Hematopoietic multipotent progenitor cell treated with erythropoietin and hydrocortisone succinate and interleukin-3 and kit ligand, for 15 days (in vitro differentiated cells): Measurements from ENCODE around the gene HCFC1R1.
"Not testable (repeated sequence)": the region's sequence is repeated elsewhere in the genome, so short reads cannot be mapped to it uniquely, and the experiment has no call there.

Source experiments
- DNase-seq: peaks from one replicate; pipeline ENCODE4 v3.0.0-alpha.2; 2015; ENCODE audit warnings: low spot score

HCFC1R1 gene

DNA sequence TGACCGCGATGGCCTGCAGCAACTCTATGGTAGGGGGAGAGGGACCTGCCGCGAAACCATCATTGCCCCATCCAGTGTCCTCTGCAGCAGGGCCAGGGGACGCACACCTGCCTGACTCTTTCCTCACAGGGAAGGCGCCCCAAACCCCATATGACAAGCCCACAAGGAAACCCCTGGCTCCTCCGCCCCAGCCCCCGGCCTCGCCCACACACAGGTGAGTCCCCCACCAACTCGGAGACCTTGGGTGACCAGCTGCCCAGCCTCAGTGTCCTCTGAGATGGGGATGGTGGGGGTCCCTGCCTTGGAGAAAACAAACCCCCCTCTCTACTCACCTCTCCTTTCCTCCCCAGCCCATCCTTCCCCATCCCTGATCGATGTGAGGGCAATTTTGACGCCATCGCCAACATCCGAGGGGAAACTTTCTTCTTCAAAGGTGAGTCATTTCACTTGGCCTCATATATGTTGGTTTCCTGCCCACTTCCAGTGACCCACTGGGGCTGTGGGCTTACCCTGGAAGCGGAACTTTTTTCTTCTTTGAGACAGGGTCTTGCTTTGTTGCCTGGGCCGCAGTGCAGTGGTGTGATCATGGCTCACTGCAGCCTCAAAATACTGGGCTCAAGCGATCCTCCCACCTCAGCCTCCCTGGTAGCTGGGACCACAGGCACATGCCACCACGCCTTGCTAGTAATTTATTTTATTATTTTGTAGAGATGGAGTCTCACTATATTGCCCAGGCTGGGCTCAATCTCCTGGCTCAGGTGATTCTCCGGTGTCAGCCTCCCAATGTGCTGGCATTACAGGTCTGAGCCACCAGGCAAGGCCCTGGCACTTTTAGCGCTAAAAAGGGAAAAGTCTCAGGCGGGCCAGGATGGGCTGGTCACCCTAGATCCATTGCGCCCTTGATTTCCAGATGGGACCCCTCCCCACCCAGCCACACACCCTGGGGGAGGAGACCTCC, 33.7 kb upstream of the HCFC1R1 start:
- no peak for DNase-seq

DNA sequence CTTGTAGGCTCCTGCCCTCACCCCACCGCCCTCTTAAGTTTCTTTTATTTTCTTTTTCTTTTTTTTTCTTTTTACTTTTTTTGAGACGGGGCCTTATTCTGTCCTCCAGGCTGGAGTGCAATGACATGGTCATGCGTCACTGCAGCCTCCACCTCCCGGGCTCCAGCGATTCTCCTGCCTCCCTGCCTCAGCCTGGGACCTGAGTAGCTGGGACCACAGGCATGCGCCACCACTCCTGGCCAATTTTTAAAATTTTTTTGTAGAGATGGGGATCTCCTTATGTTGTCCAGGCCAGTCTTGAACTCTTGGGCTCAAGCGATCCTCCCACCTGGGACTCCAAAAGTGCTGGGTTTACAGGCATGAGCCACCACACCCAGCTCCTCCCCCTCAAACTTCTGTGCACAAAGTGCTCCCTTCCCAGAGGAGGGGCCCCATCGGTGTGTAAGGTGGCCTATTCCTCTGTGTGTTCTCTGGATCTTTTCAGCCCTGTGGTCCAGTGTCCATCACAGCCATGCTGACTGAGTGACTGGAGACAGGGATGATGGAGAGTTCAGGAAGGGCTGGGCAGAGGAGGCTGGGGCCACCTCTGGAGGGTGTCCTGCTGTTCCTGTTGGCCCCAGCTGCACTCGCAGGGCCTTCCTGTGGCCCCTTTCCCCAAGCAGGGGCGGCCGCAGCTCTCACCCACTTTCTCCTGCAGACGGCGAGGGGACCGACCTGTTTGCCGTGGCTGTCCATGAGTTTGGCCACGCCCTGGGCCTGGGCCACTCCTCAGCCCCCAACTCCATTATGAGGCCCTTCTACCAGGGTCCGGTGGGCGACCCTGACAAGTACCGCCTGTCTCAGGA, 32.8 kb upstream of the HCFC1R1 start:
- DNase-seq: no peak

DNA sequence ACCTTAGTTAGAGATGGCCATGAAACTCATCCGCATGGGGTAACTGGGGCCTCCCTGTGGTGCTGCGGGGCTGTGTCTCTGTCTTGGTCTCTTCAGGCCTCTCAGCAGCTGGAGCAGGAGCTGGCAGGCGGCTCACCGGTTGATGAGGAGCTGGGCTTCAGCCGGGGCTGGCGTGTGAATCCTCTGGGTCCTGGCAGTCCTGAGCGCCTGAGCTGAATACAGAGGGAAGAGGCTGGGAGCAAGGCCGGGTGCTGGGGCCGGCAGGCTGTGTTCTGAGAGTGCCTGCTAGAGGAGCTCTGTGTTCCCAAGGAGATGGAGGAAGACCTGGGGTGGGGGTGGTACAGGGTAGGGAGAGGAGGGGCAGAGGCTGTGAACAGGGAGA, 32.0 kb upstream of the HCFC1R1 start:
- DNase-seq: not testable (repeated sequence)

DNA sequence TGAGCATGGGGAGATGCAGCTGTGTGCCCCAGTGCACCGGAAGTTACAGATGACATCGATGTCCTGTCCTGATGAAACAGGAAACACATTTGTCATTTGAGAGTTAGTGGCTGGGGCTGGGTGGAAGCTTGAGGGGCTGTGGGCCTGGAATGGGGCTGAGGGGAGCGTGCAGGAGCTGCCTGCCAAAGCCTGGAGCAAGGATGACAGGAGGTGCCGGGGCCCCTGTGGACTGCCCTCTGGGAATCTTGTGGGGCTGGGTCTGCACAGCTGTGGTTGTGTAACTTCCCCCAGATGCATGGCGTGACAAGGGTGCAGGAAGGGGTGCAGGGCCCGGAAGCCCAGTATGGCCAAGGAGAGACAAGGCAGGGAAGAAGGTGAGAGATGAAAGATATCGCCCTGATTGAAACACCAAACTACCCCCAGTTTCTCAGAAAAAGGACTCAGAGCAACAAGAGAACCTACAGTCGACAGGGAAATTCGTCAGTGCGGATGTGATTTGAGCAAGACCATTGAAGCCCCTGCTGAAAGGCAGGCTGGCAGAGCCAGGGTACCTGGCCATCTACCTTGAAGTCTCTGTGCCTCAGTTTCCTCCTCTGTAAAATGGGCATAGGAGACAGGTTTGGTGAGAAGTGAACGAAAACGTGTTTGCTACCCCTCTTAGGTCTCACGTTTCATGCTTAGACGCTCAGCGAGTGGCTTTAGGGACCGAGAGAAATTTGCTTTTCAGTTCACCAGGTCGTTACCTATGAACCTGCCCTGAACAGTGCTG, 31.4 kb upstream of the HCFC1R1 start:
- no peak for DNase-seq

DNA sequence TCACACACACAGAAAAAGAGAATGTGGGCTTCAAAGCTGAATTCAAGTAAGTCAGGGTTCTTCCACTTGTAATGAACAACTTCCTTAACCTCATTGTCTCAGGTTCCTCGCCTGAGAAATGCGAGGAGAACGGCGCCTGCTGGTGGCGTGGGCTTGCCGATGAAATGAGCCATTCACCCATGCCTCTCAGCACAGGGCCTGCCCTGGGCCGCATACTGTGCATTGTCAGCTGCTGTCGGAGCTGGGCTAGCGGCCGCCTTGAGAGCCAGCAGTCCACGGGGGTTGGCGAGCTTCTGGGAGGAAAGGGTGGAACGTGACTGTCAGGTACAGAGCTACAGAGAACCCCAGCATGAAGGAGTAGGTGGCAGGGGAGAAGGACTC, 29.6 kb upstream of the HCFC1R1 start:
- not testable (repeated sequence) for DNase-seq

DNA sequence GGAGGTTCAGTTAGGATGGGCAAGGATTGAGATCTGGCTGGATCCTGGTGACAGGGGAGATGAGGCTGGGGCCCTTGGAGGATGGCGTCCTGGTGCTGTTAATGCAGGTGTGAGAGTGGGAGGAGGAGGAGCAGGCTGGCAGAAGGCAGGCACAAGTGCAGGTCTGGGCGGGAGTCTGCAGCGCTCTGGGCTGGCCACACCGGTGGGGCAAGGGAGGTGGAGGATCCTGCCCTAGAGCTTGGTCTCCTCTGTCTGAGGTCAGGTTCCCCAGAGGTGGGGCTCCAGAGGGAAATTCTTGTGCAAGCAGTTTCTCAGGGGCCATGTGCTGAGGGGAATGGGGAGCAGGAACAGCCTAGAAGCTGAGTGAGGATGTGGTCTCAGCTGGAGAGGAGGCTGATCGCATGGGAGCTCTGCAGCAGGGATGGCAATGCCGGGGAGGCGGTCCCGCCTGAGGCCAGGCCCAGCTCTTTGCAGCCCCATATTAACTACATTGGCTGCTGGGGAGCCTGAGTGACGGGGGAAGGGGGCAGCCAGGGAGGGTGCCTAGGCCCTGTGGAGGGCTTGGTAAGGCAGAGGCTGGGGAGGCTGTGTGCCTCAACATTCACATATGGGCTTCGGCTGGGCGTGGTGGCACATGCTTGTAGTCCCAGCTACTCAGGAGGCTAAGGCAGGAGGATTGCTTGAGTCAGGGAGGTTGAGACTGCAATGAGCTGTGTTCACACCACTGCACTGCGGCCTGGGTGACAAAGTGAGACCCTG, 29.0 kb upstream of the HCFC1R1 start:
- not testable (repeated sequence) for DNase-seq

DNA sequence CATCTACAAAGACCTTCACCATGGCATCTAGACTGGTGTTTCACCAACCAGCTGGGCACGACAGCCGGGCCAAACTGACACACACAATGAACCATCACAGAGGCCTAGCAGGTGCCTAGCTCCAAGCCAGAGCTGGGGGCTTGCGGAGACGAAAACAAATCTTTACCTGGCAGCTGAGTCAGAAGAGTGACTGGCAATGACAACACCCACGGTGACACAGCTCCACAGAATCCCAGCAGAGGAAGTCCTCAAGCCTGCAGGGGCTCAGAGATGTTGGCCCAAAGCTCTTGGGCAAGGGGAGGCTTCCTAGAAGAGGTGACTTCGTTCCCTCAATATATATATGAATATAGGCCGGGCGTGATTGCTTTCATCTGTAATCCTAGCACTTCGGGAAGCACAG, 27.8 kb upstream of the HCFC1R1 start:
- no peak for DNase-seq

DNA sequence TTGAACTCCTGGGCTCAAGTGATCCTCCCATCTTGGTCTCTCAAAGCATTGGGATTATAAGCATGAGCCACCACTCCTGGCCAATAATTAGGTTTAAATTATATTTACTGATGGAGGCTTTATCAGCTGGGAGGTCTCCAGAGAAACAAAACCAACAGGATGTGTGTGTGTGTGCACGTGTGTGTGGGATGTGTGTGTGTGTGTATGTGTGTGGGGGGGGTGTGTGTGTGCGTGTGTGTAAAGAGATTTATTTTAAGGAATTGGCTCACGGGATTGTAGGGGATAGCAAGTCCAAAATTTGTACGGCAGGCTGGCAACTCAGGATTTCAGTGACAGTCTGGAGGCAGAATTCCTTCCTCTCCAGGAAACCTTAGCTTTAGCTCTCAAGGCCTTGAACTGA, 27.3 kb upstream of the HCFC1R1 start:
- no peak for DNase-seq

DNA sequence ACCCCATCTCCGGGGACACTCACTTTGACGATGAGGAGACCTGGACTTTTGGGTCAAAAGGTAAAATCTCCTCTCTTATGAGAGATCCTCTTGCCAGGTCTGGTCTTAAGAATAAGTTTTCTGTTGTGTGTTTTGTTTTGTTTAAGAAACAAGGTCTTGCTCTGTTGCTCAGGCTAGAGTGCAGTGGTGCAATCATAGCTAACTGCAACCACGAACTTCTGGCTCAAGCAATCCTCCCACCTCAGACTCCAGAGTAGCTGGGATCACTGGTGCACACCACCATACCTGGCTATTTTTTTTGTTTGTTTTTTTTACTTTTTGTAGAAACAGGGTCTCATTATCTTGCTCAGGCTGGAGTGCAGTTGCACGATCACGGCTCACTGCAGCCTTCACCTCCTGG, 26.7 kb upstream of the HCFC1R1 start:
- no peak for DNase-seq

DNA sequence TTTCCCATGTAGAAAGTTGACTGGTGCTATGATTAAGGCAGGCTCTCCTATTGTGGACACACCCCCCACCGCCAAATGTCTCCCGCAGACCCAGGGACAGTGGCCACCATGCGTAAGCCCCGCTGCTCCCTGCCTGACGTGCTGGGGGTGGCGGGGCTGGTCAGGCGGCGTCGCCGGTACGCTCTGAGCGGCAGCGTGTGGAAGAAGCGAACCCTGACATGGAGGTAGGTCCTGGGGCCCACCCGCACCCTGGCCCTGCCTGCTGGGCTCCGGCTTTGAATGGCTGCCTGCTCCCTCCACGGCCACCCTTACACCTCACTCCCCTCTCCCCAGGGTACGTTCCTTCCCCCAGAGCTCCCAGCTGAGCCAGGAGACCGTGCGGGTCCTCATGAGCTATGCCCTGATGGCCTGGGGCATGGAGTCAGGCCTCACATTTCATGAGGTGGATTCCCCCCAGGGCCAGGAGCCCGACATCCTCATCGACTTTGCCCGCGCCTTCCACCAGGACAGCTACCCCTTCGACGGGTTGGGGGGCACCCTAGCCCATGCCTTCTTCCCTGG, 26.3 kb upstream of the HCFC1R1 start:
- no peak for DNase-seq

DNA sequence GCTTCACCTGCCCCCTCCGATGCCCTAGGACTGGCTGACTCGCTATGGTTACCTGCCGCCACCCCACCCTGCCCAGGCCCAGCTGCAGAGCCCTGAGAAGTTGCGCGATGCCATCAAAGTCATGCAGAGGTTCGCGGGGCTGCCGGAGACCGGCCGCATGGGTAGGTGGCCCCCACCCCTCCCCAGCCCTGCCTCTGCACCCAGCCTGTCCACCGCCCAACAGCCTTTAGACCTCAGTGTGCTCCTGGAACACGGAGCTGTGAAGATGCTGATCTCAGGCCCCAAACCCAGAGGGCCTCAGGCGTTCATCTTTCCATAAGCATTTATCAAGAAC, 23.6 kb upstream of the HCFC1R1 start:
- no peak for DNase-seq

DNA sequence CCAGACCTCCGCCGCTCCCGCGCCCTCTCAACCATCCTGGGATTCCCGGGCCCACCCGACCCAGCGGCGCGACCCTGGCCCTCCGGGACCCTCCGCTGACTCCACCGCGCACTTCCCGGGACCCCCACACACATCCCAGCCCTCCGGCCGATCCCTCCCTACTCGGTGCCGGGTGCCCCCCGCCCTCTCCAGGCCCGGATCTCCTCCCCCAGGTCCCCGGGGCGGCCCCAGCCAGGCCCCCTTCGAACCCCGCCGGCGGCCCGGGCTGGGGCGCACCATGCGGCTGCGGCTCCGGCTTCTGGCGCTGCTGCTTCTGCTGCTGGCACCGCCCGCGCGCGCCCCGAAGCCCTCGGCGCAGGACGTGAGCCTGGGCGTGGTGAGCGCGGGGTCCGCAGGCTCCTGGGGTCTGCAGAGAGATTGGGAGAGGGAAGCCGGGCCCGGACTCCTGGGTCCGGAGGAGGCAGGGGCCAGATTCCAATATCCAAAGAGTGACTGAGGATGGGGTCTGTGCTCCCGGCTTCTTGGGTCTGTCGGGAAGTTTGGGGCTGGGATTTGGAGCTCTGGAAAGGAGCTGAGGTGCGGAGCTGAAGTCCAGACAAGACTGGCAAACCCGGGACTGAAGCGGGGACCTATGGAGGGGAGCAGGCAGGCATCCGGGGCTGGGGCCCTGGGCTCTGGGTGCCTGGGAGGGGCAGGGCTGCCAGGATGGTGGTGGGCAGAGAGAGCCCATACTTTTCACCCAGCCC, 23.1 kb upstream of the HCFC1R1 start:
- no peak for DNase-seq

DNA sequence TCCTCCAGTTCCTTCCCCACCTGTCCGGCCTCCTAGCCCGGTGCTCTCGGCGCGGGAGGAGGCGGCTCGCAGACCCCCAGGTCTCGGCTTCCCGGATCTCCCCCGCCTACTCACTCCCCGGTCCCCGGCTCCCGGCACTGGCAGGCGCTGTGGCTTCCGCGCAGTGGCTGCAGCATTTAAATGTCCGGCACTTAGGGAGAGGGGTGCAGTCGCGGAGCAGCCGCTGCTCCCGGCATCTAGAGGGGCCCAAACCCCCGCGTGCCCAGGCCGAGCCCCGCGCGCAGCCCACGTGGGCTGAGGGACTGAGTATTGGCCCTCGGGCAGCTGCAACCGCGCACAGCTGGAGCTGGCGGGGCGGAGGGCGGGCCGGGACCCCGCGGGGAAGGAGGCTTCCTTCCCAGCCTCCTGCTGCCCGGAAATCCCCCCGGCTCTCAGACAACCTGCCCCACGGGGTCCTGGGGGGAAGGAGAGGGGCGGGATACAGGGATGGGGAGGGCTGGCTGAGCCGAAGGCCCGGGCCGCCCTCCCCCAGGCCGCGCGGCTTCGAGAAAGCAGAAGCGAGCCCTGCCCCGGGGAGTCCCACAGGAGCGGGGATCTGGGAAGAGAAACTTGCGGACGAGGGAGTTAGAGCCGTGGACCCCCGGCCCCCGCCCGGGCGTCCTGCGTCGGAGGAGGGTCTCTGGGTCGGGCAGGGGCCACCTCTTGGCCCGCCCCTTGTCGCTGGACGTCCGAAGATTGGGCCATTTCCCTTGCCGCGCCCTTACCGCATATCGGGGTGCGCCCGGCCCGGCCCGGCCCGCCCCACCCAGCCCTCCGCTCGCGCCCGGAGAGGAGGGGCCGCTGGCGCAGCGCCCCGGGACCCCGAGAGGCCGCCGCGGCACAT, 22.3 kb upstream of the HCFC1R1 start, which contains the start of gene MMP25:
MMP25 (plus strand) TSS at position 804 of the 883 bp plus-strand sequence. CDS start 357 bp downstream, outside the sequence.
- DNase-seq: no peak

DNA sequence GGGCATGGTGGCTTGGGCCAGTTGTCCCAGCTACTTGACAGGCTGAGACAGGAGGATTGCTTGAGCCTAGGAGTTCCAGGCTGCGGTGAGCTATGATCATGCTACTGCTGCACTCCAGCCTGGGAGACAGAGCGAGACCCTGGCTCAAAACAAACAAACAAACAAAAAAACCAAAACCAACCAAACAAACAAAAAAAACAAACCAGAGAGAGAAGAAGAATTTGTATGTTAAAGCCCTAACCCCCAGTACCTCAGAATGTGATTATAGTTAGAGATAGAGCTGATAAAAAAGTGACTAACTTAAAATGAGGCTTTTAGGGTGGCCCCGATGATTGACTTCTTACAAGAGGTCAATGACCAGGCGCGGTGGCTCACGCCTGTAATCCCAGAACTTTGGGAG, 21.0 kb upstream of the HCFC1R1 start:
- DNase-seq: no peak

DNA sequence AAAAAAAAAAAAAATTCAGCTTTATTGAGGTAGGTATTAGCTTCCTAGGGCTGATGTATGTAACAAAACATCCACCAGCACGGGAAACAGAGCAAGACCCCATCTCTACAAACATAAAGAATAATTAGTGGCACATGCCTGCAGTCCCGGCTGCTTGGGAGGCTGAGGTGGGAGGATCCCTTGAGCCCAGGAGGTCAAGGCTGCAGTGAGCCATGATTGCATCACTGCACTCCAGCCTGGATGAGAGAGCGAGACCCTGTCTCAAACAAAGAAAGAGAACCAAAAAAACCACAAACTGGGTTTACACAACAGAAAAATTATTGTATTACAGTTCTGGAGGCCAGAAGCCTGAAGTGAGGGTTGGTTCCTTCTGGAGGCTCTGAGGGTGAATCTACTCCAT, 18.6 kb upstream of the HCFC1R1 start:
- DNase-seq: no peak

DNA sequence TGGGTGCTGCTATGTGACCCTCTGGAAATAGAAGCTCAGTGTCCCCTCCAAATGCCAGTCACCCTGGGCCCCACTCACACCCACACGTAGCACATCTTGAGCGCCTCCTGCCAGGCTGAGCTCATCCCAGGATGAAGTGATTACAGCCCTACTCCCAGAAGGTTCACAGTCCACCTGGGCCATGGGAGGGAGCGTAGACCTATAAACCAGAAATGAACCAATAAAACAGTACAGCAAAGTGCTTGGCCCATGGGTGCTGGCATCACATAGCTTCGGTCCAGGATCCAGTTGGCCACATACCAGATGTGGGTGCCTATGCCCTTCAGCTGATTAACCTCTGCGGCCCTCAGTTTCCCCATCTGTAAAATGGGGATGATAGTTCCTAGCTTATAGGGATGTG, 15.2 kb upstream of the HCFC1R1 start:
- DNase-seq: no peak

DNA sequence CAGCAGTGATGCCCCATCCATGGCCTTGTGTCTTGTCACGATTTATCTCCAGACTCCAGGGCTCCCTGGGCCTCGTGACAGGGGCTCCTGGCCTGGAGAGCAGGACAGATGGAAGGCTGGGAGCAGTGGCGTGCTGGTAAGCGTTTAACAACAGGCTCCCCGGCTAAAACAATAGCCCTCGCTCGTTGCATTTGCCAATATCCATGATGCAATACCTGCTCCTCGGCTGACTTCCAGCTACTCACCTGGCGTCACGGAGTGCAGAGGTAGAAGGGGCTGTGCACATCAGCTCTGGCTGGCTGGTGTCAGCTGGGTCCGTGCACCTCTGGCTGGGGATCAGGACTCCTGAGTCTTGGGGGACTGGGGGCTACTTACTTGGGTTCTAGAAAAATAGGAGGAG, 14.5 kb upstream of the HCFC1R1 start:
- no peak for DNase-seq

DNA sequence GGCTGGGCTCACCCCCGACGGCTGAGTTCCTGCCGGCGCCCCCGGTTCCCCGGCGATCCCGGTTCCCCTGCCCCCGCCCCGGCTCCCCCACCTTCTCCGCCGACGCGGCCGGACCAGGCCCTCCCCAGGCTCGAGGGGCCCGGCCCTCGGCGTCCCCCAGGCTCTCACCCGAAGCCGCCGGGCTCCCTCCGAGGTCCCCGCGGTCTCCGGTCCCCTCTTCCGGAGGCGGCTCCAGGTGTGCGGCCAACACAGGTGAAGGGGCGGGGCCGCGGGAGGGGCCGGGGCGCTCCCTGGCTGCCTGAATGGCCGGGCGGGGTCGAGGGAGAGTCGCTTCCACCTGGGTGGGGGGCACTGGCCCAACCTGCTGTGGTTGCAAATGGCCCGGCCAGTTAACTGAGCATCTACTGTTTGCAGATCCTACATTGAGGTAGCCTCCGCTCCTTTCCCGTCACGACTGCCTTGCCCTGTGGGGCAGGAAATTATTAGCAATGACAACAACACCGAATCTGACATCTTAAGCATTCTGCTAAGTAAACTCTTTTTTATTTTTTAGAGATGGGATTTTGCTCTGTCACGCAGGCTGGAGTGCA, 13.1 kb upstream of the HCFC1R1 start, which contains the start of gene BICDL2:
BICDL2 (minus strand) TSS at position 219 of the 590 bp plus-strand sequence. CDS start 1,448 bp downstream, outside the sequence.
- no peak for DNase-seq
